ENCODE data around the gene ZEB2.

ZEB2 gene

GRCh38 chr2:144434425-144435222, 85.3 kb downstream of the ZEB2 start:
- Histone ChIP-seq H3K27me3 (replicated peaks; ENCODE audit: control insufficient read depth, insufficient read depth, low read length) (no peaks in the 10 kb centered on the region), H3K36me3 (ENCODE audit: control insufficient read depth, insufficient read depth, low read length) (no peaks in the 10 kb centered on the region), H3K4me3 (replicated peaks; ENCODE audit: low read depth, low read length) (no peak overlapping the region)
- no peak for TF ChIP-seq CTCF (IDR thresholded peaks at IDR 0.05; ENCODE audit: insufficient read depth, low read length, poor library complexity, severe bottlenecking)
- no peak for DNase-seq (ENCODE audit: extremely low read depth, insufficient read length)

- DNase-seq (ENCODE audit: extremely low read depth, insufficient read length) = no peak
- H3K27me3 ChIP-seq (replicated peaks; ENCODE audit: control insufficient read depth, insufficient read depth, low read length) = no peaks in the 10 kb centered on the region
- no peak overlapping the region for H3K4me3 ChIP-seq (replicated peaks; ENCODE audit: low read depth, low read length)
- H3K36me3 ChIP-seq (ENCODE audit: control insufficient read depth, insufficient read depth, low read length) = no peaks in the 10 kb centered on the region
- TF ChIP-seq CTCF (IDR thresholded peaks at IDR 0.05; ENCODE audit: insufficient read depth, low read length, poor library complexity, severe bottlenecking) = no peak
Observed at GRCh38 chr2:144432921-144433320, 87.0 kb downstream of the ZEB2 start.

GRCh38 chr2:144431998-144432397, 87.9 kb downstream of the ZEB2 start:
- Histone ChIP-seq H3K27me3 (replicated peaks; ENCODE audit: control insufficient read depth, insufficient read depth, low read length) (no peaks in the 10 kb centered on the region; the same call in 1 of the 2 replicates), H3K4me3 (replicated peaks; ENCODE audit: low read depth, low read length) (no peak overlapping the region), H3K36me3 (ENCODE audit: control insufficient read depth, insufficient read depth, low read length) (no peaks in the 10 kb centered on the region)
- TF ChIP-seq CTCF (IDR thresholded peaks at IDR 0.05; ENCODE audit: insufficient read depth, low read length, poor library complexity, severe bottlenecking) = no peak
- no peak for DNase-seq (ENCODE audit: extremely low read depth, insufficient read length)

GRCh38 chr2:144431392-144431783, 88.5 kb downstream of the ZEB2 start:
- DNase-seq (ENCODE audit: extremely low read depth, insufficient read length) = no peak
- no peak for TF ChIP-seq CTCF (IDR thresholded peaks at IDR 0.05; ENCODE audit: insufficient read depth, low read length, poor library complexity, severe bottlenecking)
- H3K4me3 ChIP-seq (replicated peaks; ENCODE audit: low read depth, low read length) = no peak overlapping the region; the same call in 1 of the 2 replicates
- no peaks in the 10 kb centered on the region; the same call in 1 of the 2 replicates for H3K27me3 ChIP-seq (replicated peaks; ENCODE audit: control insufficient read depth, insufficient read depth, low read length)
- H3K36me3 ChIP-seq (ENCODE audit: control insufficient read depth, insufficient read depth, low read length) = no peaks in the 10 kb centered on the region

- H3K27me3 ChIP-seq (replicated peaks; ENCODE audit: control insufficient read depth, insufficient read depth, low read length) = no peaks in the 10 kb centered on the region; the same call in 1 of the 2 replicates
- TF ChIP-seq CTCF (IDR thresholded peaks at IDR 0.05; ENCODE audit: insufficient read depth, low read length, poor library complexity, severe bottlenecking) = no peak
- peak overlapping the region; percentile 20; the same call in 1 of the 2 replicates for H3K4me3 ChIP-seq (replicated peaks; ENCODE audit: low read depth, low read length)
- H3K36me3 ChIP-seq (ENCODE audit: control insufficient read depth, insufficient read depth, low read length) = no peaks in the 10 kb centered on the region
- peak; percentile 28 for DNase-seq (ENCODE audit: extremely low read depth, insufficient read length)
Observed at GRCh38 chr2:144430722-144431391, 89.1 kb downstream of the ZEB2 start.
